NCI-H748 (cell line): ENCODE measurements around the gene GATA1.

ENCODE experiments used
- DNase-seq: peaks from one replicate; lab custom pipeline; 2025; ENCODE audit not compliant: unreplicated experiment; lab: John Stamatoyannopoulos, UW

GATA1 gene

DNA sequence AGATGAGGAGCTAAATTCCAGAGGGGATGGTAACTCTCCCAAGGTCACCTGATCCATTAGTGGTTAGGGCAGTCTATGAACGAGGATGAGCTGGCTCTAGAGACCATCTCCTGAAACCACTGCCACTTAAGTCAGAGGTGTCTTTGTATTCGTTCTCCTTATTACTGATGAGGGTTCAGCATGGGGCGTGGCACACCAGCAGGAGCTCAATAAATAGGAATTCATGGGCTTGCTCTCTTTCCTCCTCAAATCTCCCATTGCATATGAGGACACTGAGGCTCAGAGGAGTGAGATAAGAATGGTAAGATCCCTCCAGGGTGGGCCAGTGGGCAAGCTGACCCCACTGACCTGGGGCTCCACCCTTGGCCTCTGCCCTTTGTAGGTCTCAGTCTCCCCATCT is 1.7 kb upstream of the GATA1 start:
- no peak for DNase-seq

DNA sequence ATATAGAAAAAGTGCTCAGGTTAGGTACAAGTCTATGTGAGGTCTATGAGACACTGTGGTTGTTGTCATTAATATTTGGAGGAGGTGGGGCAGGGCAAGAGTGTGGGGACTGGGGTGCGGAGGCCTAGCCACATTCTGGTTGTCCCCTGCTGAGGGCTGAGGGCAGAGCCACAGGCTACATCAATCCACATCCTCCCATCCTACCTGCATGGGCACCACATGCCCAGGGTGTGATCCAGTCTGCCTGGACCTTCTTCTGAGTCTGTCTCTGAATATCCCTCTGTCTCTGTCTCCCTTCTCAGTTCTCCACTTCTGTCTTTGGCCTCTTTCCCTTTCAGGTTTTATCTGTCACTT is 1.2 kb upstream of the GATA1 start:
- no peak for DNase-seq

DNA sequence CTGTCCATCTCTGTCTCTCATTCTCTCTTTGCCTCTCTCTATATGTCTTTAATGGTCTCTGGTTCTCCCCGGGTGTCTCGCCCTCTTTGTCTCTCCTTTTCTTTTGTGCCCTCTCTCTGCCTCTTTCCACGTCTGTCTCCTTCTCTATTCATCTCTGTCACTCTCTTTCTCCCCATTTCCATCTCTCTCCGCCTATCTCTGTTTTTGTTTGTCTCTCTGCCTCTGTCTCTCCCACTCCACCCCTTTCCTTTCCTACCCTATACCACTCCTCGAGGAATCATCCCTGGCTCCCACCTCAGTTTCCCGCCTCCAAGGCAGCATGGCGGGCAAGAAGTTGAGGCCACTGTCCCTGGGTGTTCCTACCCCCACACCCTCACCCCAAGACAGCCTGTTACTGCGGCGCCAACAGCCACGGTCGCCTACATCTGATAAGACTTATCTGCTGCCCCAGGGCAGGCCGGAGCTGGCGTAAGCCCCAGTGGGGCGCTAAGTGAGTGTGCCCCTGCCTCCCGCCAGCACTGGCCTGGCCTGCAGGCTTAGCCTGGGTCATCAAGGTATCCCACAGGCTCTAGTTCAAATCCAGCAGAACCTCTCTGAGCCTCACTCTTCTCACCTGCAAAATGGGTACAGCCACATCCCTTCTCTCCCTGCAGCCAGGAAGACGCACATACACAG is 713 bp upstream of the GATA1 start:
- no peak for DNase-seq

GRCh38 chrX:48786825-48787504 is 575 bp downstream of the GATA1 start:
- DNase-seq = no peak

DNA sequence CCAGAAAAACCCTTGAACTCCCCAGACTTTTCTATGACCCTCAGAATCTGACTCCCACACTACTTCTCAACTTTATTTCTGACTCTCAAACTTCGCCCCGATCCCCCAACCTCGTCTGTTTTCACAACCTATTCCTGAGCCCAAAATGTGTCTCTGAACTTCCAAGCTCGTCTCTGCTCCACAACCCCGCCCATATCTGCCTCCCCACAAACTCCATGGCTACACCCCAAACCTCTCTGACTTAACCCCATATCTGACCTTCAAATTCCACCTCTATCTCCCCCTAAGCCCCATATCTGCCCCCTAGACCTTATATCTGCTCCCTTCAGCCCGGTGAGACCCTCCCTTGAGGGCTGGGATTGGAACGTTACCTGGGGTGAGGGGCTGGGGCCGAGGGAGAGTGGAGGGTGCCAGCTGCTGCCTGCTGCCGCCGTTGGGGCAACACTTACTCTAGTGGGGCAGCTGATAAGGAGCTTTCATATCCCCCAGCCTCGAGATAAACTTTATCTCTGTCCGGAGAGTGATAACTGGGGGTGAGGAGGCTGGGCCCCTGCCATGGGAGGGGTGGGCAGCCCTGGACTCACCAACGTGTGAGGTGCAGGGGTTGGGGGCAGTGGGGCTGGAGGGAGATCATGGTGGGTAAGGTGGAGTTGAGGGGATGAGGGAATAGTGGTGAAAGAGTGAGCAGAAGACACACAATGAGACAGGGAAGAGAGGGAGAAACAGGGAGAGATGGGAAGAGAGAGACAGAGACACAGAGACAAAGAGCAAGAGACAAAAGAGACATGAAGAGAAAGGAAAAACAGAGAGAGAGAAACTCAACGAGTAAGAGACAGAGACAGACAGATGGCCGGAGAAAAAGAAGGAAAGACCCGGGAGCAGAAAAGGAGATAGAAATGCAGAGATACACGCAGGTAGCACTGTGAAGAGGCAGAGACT is 1.4 kb downstream of the GATA1 start:
- no peak for DNase-seq

DNA sequence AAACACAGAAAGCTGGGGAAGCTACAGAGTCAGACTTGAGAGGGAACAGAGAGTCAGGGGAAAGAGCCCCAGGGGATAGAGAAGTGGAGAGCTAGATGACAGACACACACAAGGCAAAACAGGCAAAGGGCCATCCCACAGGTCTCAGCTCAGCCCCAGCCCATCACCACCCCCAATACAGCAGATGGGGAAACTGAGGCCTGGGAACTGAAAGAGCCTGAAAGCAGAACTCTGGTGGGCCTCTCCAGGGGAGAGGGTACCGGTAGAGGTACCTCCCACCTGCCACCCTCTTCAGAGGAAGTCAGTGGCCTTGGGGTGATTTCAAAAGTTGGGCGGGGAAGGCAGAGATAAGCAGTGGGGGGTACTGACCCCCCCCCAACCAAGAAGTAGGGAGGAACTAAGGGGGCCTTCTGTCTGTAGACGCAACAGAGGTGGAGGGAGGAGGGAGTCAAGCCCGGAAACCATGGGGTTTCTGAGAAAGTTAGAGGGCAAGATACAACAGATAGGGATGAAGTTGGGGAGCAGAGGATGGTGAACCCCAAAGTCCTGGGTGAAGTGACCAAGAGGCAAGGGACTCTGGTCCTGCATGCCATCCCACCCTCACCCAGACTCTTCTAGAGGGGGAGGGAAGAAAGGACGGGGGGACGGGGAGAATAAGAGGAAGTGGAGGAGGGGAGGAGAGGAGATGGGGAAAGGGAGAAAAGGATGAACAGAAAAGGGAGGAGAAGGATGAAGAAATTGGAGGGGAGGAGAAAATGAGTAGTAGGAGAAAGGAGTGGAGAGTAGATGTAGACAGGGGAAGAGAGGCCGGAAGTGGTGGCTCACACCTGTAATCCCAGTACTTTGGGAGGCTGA is 3.2 kb downstream of the GATA1 start:
- DNase-seq = no peak

DNA sequence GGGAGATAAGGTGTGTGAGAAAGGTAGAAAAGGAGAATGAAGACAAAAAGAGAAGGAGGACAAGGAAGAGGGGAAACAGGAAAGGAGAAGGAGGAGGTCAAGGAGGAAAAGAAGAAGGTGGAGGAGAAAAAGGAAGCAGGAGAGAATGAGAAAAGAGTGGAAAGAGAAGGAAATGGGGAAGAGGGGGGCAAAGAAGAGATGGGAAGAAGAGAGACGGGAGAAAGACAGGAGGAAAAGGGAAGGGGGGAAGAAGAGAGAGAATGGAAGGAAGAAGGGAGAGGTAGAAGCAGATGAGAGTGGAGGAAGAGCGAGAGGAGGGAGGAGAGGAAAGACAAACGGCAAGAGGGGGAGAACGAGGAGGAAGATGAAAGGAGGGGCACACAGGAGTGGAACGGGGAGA is 4.1 kb downstream of the GATA1 start:
- DNase-seq = no peak

- peak; percentile 4 for DNase-seq
These were observed 4.9 kb downstream of the GATA1 start for GRCh38 chrX:48791063-48791820.

- no peak for DNase-seq
These were observed 5.8 kb downstream of the GATA1 start for GRCh38 chrX:48792219-48792618.

DNA sequence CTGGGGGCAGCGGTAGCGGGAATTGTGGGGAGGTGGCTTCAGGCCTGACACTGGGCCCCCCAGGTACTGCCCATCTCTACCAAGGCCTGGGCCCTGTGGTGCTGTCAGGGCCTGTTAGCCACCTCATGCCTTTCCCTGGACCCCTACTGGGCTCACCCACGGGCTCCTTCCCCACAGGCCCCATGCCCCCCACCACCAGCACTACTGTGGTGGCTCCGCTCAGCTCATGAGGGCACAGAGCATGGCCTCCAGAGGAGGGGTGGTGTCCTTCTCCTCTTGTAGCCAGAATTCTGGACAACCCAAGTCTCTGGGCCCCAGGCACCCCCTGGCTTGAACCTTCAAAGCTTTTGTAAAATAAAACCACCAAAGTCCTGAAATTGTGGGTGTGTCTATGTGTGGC is 7.5 kb downstream of the GATA1 start:
- DNase-seq = no peak

DNA sequence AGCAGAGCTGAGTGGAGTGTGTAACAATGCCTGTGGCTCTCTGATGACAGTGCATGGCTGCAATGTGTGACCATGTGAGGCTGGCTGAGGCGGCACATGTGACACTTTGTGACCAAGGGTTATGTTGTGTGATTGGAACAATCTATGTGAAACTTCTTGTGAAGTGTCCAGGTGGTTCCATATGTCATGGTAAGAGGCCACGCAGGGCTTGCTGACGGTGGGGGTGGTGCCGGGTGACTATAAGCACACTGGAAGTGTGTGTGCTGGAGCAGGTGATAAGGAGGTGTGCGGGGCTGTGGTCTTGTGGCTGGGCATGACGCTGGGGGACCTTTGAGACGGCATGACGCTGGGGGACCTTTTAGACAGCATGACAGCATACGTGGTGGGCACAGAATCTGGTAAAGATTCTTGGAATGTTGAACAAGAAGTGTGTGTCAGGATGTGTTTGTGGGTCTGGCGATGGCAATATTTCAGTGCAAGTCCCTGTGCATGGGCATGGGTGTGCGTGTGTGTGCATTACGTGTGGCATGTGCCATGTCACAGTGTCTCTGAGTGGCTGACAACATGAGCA is 8.0 kb downstream of the GATA1 start:
- no peak for DNase-seq

- DNase-seq = no peak
These were observed 8.6 kb downstream of the GATA1 start for GRCh38 chrX:48794911-48795515.

- DNase-seq = no peak
These were observed 11.9 kb downstream of the GATA1 start for GRCh38 chrX:48798318-48798717.

GRCh38 chrX:48800574-48801279 is 14.3 kb downstream of the GATA1 start:
- DNase-seq = no peak

DNA sequence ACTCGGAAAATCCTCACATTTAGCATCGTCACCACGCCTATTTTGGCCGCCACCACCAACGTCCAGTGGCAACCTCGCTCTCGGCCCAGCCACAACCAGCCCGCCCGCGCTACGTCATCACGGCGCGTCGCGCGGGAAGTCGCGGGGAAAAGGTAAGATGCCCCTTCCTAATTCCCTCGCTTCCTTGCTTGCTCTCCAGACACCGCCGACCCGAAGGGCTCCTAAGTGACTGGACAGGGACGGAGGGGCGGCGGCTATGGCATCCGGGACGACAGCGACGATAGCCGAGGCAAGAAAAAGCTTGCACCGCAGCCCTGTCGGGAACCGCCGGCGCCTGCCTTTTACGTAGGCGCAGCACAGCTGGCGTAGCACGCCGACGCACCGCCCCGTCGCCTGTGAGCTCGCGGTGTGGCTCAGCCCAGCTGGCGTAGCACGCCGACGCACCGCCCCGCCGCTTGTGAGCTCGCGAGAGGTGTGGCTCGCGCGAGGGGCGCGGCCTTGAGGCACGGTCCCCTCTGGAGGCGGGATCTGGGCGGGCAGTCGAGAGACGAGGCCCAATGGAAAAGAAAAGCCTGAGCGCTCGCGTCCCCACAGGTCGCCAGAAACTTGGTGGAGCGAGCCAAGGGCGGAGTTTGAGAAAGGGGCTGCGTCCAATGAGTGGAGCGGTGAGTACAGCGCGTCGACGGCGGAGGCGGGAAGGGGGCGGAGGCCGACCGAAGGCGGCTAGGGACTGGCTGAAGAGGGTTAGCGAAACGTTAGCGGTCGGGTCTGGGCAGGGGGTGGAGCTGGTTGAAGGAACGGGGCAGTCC is 15.1 kb downstream of the GATA1 start, which contains the start of gene HDAC6:
Gene HDAC6, plus strand, starts transcription at position 788 of the 809 bp plus-strand sequence. CDS start 626 bp downstream, outside the sequence.
- peak; percentile 99 for DNase-seq

DNA sequence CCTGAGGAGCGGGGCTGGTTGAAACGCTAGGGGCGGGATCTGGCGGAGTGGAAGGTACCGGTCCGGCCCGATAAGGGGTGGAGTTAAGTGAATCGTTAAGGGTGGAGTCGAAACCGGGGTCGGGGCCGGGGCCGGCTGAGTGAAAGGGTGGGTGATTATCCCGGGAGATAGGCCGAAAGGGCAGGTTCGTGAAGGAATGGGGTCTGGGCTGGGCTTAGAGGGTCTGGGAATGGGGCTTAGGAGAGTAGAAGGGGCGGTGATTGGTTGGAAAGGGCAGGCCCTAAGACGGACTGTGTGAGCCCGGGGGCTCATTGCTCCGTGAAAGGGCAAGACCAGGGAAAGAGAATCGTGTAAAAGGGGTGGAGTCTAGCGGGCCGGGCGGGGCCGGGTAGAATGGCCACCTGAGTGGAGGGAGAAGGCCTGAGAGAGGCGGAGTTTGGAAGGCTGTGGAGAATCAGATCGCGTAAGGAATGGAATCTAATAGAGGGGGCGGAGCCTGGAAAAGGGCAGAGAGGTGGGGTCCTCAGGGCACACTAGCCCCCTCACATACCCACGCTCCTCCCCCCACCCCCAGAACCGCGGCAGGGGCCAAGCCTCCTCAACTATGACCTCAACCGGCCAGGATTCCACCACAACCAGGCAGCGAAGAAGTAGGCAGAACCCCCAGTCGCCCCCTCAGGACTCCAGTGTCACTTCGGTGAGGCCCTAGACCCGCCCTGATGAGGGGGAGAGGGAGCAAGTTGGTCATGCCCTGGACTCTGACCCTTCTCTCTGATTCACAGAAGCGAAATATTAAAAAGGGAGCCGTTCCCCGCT is 15.9 kb downstream of the GATA1 start:
- peak; percentile 91 for DNase-seq

DNA sequence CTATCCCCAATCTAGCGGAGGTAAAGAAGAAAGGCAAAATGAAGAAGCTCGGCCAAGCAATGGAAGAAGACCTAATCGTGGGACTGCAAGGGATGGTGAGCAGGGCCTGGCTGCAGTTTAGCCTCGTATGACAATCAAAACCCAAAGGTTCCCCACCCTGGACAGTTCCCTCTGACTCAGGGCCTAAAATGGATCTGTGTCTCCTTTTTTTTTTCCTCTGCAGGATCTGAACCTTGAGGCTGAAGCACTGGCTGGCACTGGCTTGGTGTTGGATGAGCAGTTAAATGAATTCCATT is 16.5 kb downstream of the GATA1 start:
- no peak for DNase-seq
